Loucy (cell line): ENCODE measurements around the gene LRRK1.

Experiments used
- CTCF ChIP-seq: fragments of 200-600 bp; sonication (generic); conservative IDR thresholded peaks from 2 replicates; pipeline ENCODE4 v1.5.1; 2014; ENCODE audit warnings: mild to moderate bottlenecking, antibody characterized with exemption, low read length
- EZH2phosphoT487 ChIP-seq: fragments of 200-600 bp; IDR thresholded peaks from 2 replicates; pipeline ENCODE4 v1.6.1; 2018; ENCODE audit warnings: antibody characterized with exemption, mild to moderate bottlenecking, moderate library complexity, borderline replicate concordance

- no peak for TF ChIP-seq CTCF
- TF ChIP-seq EZH2phosphoT487 = no peak
Measured at GRCh38 chr15:100988857-100989256, 69.7 kb downstream of the LRRK1 start.
